ENCODE data around the gene SLC28A2.

The SLC28A2 gene

DNA sequence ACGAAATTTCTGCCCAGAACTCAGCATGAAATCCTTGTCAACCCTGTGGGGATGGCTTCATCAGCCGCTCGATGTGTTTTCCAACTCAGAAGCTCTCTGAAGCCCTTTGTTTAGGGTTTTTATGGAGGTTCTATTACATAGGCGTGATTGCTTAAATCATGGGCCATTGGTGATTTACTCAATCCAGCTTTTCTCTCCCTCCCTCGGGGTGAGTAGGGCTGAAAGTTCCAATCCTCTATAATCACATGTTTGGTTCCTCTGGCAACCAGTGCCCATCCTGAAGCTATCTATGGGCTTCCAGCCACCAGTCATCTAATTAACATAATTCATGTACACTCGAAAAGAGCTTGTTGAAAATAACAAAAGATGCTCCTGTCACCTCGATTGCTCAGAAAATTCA lies 74.7 kb downstream of the SLC28A2 start:
- FAIRE-seq = no peak
